Ectodermal cell (in vitro differentiated cells): Measurements from ENCODE around the gene RAB43.
"Not testable (repeated sequence)": the region's sequence is repeated elsewhere in the genome, so short reads cannot be mapped to it uniquely, and the experiment has no call there.

Experiments
- H3K27ac ChIP-seq: 2 replicates; pipeline ENCODE4 v1.7.0; 2013; ENCODE audit warnings: mild to moderate bottlenecking, low read depth, low read length; ENCODE audit not compliant: insufficient read depth, poor library complexity, severe bottlenecking
- H3K27me3 ChIP-seq: 2 replicates; pipeline ENCODE4 v1.7.0; 2013; ENCODE audit warnings: mild to moderate bottlenecking, low read length; ENCODE audit not compliant: insufficient read depth, control insufficient read depth, poor library complexity, severe bottlenecking
- H3K36me3 ChIP-seq: one replicate; pipeline ENCODE4 v1.7.0; 2013; ENCODE audit warnings: low read length; ENCODE audit not compliant: control insufficient read depth, insufficient read depth
- H3K4me1 ChIP-seq: one replicate; pipeline ENCODE4 v1.7.0; 2013; ENCODE audit warnings: low read length; ENCODE audit not compliant: control insufficient read depth, insufficient read depth
- H3K4me3 ChIP-seq: 2 replicates; pipeline ENCODE4 v1.7.0; 2013; ENCODE audit warnings: low read depth, low read length, control low read depth; ENCODE audit not compliant: insufficient read depth
- H3K9me3 ChIP-seq: 2 replicates; pipeline ENCODE4 v1.7.0; 2013; ENCODE audit warnings: mild to moderate bottlenecking, low read length, moderate library complexity; ENCODE audit not compliant: control insufficient read depth
- WGBS, 2 experiments: methylation state at CpG; one replicate each; pipeline ENCODE4 v1.1.7; 2013; ENCODE audit warnings: missing lambda C conversion rate in 2 of 2; 5-methylcytosine and 5-hydroxymethylcytosine counted together

RAB43 gene

DNA sequence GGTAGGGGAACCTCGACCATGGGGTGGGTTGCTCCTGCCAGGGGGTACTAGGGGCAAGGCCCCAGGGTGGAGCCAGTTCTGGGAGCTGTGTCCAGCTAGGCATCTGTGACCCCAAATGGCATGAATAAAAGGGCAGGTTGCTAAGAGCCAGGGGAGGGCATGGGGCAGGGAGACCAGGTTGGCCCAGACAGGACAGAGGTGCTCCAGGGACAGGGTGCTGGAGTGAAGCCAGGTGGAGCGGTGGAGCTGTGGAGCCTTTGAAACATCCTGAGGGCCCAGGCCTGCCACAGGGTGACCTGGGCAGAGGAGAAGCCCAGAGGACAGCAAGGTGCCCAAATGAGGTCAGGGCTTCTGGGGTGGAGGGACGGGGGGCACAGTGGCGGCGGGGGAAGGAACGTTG lies 33.3 kb downstream of the RAB43 start:
- H3K4me3 ChIP-seq, H3K4me1 ChIP-seq, H3K27me3 ChIP-seq, H3K36me3 ChIP-seq, H3K27ac ChIP-seq, H3K9me3 ChIP-seq: not testable (repeated sequence)
- no CpG with 5 or more reads among the region's 6 CpGs for WGBS, 2 experiments

DNA sequence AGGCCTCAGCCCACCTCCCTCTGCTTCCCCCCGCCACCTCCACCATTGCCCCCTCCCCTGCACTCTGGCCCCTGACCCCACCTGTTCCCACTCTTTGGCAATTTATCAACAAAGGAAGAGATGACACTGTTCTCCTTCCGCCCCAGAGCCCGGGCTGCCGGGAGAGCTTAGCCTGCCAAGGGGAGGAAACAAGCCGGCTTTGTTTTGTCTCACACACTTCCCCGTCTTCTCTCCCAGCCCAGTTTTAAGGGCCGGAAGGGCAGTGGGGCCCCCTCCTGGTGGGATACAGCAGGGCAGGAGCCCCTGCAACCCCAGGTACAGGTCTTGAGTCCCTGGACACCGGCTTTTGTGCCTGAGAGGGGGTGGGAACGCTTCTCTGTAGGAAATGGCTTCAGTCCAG lies 33.7 kb downstream of the RAB43 start:
- not testable (repeated sequence) for H3K4me1 ChIP-seq, H3K27ac ChIP-seq, H3K9me3 ChIP-seq, H3K27me3 ChIP-seq, H3K36me3 ChIP-seq, H3K4me3 ChIP-seq
- no CpG with 5 or more reads among the region's 9 CpGs for WGBS, 2 experiments

DNA sequence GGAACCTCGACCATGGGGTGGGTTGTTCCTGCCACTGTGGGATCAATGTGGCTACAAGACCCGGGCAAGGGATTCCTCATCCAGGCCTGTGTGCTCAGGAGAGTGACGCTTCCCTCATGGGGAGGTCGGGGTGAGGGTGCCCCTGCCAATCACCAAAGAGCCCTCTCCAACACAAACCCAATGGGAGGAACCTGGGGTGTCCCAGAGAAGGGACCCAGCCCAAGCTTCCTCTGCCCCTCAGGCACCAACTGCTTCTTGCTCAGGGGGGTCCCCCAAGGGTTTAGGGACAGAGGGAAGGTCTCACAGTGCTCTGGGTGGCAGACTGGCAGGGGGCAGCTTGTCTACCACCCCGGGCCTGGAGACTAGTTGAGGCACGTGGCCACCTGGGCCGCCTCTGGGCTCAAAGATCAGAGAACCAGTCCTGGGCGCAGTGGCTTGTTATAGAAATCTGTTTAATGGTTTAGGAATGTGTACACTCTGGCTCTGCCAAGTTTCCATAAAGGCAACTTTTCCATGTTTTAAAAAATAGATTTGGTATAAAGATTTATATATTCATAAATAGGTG lies 34.4 kb downstream of the RAB43 start:
- Histone ChIP-seq H3K36me3 (no peaks in the 10 kb centered on the region), H3K27ac (no peak overlapping the region), H3K4me1 (no peaks in the 10 kb centered on the region), H3K4me3 (no peak overlapping the region), H3K27me3 (no peaks in the 10 kb centered on the region), H3K9me3 (no peaks in the 10 kb centered on the region)
- 92 to 95% methylated on average over 8 of the region's 8 CpGs for WGBS, 2 experiments

DNA sequence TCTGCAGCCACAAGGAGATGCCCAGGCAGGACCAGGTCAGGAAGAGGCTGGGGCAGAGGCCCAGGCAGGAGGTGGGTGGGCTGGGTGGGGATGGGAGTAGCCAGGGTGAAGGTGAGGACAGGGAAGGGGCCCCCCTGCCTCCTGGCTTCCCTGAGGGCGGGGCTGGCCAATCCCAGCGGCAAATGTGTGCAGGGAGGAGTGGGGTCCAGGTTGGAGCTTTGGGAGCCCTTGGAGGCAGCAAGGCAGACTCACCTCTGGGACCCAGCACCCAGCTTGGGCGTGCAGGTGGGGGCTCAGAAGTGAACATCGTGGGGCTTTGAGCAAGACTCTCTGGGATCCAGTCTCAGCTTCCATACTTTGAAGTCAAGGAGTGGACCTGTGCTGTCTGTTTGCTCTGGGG lies 35.8 kb downstream of the RAB43 start:
- no peaks in the 10 kb centered on the region for H3K27me3 ChIP-seq
- no peaks in the 10 kb centered on the region for H3K36me3 ChIP-seq
- no peak overlapping the region for H3K4me3 ChIP-seq
- 93 to 96% methylated on average over 4 of the region's 4 CpGs for WGBS, 2 experiments
- H3K4me1 ChIP-seq, result no peaks in the 10 kb centered on the region
- no peaks in the 10 kb centered on the region for H3K9me3 ChIP-seq
- no peak overlapping the region for H3K27ac ChIP-seq

DNA sequence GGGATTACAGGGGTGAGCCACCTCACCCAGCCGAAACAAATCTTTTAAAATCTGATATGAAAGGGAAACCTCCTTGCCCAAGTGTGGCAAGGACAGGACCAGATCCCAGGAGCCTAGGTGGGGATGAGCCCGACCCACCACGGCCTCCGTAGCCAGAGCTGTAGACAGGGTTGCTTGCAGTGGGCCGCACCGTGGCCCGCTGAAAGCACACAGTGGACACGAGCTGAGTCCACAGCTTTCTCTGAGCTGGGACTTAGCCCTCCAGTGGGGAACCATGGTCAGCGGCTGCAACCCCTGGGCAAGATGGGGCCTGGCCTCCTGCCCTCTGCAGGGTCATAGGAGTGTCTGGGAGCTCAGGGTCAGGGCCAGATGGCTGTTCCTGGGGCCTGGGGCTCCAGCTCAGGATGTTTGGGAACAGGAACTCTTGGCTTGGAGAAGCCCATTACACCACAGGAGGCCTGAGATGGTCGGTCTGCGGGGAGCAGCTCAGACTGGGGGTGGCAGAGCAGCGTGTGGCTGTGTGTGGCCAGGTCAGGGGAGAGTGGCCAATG lies 36.4 kb downstream of the RAB43 start:
- H3K4me1 ChIP-seq, result no peaks in the 10 kb centered on the region
- H3K27ac ChIP-seq, result no peak overlapping the region
- no peaks in the 10 kb centered on the region for H3K27me3 ChIP-seq
- WGBS, 2 experiments, result 93 to 94% methylated on average over 12 of the region's 12 CpGs
- no peak overlapping the region for H3K4me3 ChIP-seq
- H3K36me3 ChIP-seq, result no peaks in the 10 kb centered on the region
- H3K9me3 ChIP-seq, result no peaks in the 10 kb centered on the region

DNA sequence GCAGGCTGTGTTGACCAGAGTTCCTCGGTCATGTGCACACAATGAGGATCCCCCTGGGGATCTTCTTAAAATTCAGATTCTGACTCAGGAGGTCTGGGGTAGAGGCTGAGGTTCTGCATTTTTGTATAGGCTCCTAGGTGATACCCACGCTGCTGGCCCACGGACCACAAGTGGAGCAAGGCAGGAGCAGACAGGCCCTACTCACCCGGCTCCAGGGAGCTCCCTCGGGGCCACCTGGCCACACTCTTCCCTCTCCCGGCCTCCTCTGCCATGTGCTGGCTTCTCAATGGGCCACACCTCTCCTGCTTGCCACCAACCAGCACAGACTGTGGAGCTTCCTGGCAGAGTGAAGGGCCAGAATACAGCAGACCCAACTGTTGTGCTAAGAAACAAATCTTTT lies 37.1 kb downstream of the RAB43 start:
- H3K4me3 ChIP-seq, result no peak overlapping the region
- no peaks in the 10 kb centered on the region for H3K9me3 ChIP-seq
- H3K4me1 ChIP-seq, result no peaks in the 10 kb centered on the region
- no peak overlapping the region for H3K27ac ChIP-seq
- no peaks in the 10 kb centered on the region for H3K36me3 ChIP-seq
- H3K27me3 ChIP-seq, result no peaks in the 10 kb centered on the region
- WGBS, 2 experiments, result 92 to 94% methylated on average over 6 of the region's 6 CpGs

DNA sequence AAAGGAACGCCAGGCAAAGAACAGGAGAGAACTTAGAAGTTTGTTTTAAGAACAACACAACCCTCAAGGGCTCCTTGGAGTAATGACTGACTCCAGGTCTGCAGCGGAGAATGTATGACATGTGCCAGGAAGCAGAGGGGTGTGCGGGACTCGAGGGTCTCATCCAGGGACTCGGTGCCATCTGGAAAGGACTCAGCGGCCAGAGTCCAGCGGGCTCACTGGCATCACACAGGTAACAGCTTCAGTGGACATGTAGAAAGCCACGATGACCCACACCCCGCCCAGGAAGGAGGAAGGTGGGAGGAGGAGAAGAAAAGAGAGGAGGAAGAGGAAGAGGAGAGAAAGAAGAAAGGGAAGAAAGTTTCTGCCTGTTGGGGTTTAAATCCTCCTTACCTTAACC lies 39.6 kb downstream of the RAB43 start:
- Histone ChIP-seq H3K27me3 (no peaks in the 10 kb centered on the region), H3K36me3 (no peaks in the 10 kb centered on the region), H3K4me3 (no peak overlapping the region), H3K4me1 (no peaks in the 10 kb centered on the region), H3K9me3 (no peaks in the 10 kb centered on the region), H3K27ac (no peak overlapping the region)
- WGBS, 2 experiments, result 90% methylated on average over 9 of the region's 9 CpGs

DNA sequence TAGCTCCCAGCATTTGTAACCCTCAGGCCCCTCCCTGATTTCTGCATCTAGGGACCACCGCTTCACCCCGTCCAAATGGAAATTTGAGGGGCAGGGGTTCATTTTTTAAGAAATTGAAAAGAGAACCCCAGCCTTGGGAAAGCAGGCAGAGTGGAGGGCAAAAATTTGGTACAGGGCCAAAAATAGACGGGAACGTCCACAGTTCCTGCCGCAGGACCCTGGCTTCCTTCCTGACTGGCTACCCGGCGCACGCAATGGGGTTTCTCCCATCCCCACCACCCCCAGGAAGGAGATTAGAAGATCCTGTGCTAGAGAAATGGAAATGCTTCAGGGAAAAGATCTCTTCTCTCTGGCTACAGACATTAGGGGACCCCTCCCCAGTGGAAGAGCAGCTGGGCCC lies 40.1 kb downstream of the RAB43 start:
- Histone ChIP-seq H3K36me3 (no peaks in the 10 kb centered on the region), H3K4me1 (no peaks in the 10 kb centered on the region), H3K27me3 (no peaks in the 10 kb centered on the region), H3K9me3 (no peaks in the 10 kb centered on the region), H3K27ac (no peak overlapping the region), H3K4me3 (no peak overlapping the region)
- 94 to 98% methylated on average over 8 of the region's 8 CpGs for WGBS, 2 experiments

DNA sequence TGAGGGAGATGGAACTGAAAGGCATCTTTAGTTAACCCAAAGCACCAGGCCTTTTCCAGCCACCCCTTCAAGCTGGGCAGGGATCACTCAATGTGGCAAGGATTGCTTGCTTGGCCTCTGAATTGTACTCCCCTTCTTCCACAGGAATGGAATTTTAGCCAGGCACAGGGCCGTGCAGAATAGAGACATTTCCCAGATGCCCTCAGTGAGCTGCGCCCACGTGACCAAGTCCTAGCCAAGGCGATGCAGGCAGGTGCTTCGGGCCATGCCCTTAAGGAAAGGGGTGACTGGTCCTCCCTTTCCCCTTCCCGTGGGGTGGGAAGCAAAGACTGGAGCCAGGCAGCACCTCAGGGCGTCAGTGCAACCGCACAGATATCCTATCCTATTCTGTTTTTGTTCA lies 43.1 kb downstream of the RAB43 start:
- no peaks in the 10 kb centered on the region for H3K36me3 ChIP-seq
- no peak overlapping the region for H3K27ac ChIP-seq
- WGBS, 2 experiments, result 91% methylated on average over 8 of the region's 8 CpGs
- no peak overlapping the region for H3K4me3 ChIP-seq
- no peaks in the 10 kb centered on the region for H3K27me3 ChIP-seq
- no peaks in the 10 kb centered on the region for H3K9me3 ChIP-seq
- H3K4me1 ChIP-seq, result no peaks in the 10 kb centered on the region

DNA sequence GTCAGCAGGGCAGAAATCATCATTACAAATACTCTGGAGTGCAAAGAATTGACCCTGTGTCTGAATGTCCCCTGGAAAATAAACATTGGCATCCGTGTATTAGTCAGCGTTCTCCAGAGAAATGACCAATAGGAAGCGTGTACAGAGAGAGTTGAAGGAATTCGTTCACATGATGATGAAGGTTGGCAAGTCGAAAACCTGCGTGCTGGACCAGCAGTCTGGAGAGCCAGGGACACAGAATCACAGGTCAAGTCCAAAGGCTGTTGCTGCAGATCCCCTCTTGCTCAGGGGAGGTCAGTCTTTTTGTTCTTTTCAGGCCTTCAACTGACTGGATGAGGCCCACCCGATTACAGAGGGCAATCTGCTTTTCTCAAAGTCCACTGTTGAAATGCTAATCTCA lies 44.4 kb downstream of the RAB43 start:
- no peaks in the 10 kb centered on the region for H3K36me3 ChIP-seq
- no peak overlapping the region for H3K4me3 ChIP-seq
- no peaks in the 10 kb centered on the region for H3K4me1 ChIP-seq
- no peak overlapping the region for H3K27ac ChIP-seq
- no peaks in the 10 kb centered on the region for H3K9me3 ChIP-seq
- no peaks in the 10 kb centered on the region for H3K27me3 ChIP-seq
- 89 to 92% methylated on average over 7 of the region's 7 CpGs for WGBS, 2 experiments
